GM21576 (cell line): Measurements from ENCODE around the gene PTGR1.
"Not testable (repeated sequence)": the region's sequence is repeated elsewhere in the genome, so short reads cannot be mapped to it uniquely, and the experiment has no call there.

Source experiments
- ATAC-seq: cut with Tn5 transposase; IDR thresholded peaks from one replicate; pipeline ENCODE4 v1.9.1; 2021; ENCODE audit warnings: mild to moderate bottlenecking, moderate library complexity; ENCODE audit not compliant: unreplicated experiment

Gene PTGR1

GRCh38 chr9:111599092-111599954, at the start of gene PTGR1:
Gene PTGR1 (minus strand): TSS chr9:111599647. CDS start chr9:111597422, 2,225 bp downstream.
- ATAC-seq, result no peak

GRCh38 chr9:111649016-111649415, 49.6 kb upstream of the PTGR1 start:
- ATAC-seq, result no peak

- no peak for ATAC-seq
Measured at GRCh38 chr9:111648066-111648465, 48.6 kb upstream of the PTGR1 start.

- ATAC-seq, result no peak
Measured at GRCh38 chr9:111646417-111646816, 47.0 kb upstream of the PTGR1 start.

GRCh38 chr9:111645806-111646205, 46.4 kb upstream of the PTGR1 start:
- ATAC-seq, result no peak

GRCh38 chr9:111644195-111644772, 44.8 kb upstream of the PTGR1 start:
- no peak for ATAC-seq

- no peak for ATAC-seq
Measured at GRCh38 chr9:111637421-111637950, 38.0 kb upstream of the PTGR1 start.

GRCh38 chr9:111634860-111635259, 35.4 kb upstream of the PTGR1 start:
- no peak for ATAC-seq

- no peak for ATAC-seq
Measured at GRCh38 chr9:111633389-111633736, 33.9 kb upstream of the PTGR1 start.

- ATAC-seq, result no peak
Measured at GRCh38 chr9:111632695-111633388, 33.4 kb upstream of the PTGR1 start.

GRCh38 chr9:111632060-111632459, 32.6 kb upstream of the PTGR1 start:
- ATAC-seq, result no peak

GRCh38 chr9:111631214-111631971, 31.9 kb upstream of the PTGR1 start, which contains the start of gene DNAJC25:
Gene DNAJC25 (plus strand): TSS chr9:111631334. CDS start chr9:111631408, 74 bp downstream.
- ATAC-seq, result peak; percentile 96

- no peak for ATAC-seq
Measured at GRCh38 chr9:111630964-111631213, 31.4 kb upstream of the PTGR1 start.

- peak; percentile 28 for ATAC-seq
Measured at GRCh38 chr9:111630182-111630963, 30.9 kb upstream of the PTGR1 start.

GRCh38 chr9:111628411-111628810, 29.0 kb upstream of the PTGR1 start:
- ATAC-seq, result no peak

- no peak for ATAC-seq
Measured at GRCh38 chr9:111627260-111627963, 28.0 kb upstream of the PTGR1 start.

GRCh38 chr9:111622626-111623025, 23.2 kb upstream of the PTGR1 start:
- ATAC-seq, result no peak

- ATAC-seq, result no peak
Measured at GRCh38 chr9:111621895-111622480, 22.5 kb upstream of the PTGR1 start.

- not testable (repeated sequence) for ATAC-seq
Measured at GRCh38 chr9:111617349-111617748, 17.9 kb upstream of the PTGR1 start.
